ENCODE results near the gene SH3BP5. TPM values are rescaled to one million over a fixed set of nuclear protein-coding genes. Genes with fewer than 3 reads are reported as not detected.

Gene SH3BP5
- total RNA-seq, 1 donor from 2014 or later: 80.5 TPM

DNA sequence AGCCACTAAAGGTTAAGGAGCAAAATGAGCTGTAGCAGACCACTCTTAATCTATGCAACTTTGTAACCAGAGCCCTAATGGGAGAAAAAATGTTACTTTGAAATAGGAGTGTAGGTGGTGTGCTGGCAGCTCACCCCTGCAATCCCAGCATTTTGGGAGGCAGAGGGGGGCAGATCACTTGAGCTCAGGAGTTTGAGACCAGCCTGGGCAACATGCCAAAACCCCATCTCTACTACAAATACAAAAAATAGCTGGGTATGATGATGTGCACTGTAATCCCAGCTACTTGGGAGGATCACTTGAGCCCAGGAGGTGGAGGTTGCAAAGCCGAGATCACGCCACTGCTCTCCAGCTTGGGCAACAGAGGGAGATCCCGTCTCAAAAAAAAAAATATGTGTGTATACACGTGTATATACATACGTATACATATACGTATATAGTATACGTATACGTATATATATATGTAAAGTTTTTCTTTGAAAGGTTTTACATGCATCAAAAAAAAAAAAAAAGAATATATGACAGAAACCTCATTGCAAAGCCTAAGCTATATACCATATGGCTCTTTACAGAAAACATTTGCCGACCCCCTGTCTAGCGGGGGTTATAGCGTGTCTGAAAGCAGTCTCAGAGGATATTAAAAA is 110.7 kb downstream of the SH3BP5 start:
- Mint-ChIP-seq H3K9me3 (no peaks in the 10 kb centered on the region), H3K27ac (no peak overlapping the region), H3K4me1 (no peaks in the 10 kb centered on the region), H3K27me3 (ENCODE audit: low read depth) (no peaks in the 10 kb centered on the region), H3K36me3 (peaks cover 33% of the 10 kb centered on the region), H3K4me3 (no peak overlapping the region)
- DNase-seq (ENCODE audit: low spot score in 2 of 2, unreplicated experiment in 2 of 2): no peak
- TF ChIP-seq, protein P1, sequence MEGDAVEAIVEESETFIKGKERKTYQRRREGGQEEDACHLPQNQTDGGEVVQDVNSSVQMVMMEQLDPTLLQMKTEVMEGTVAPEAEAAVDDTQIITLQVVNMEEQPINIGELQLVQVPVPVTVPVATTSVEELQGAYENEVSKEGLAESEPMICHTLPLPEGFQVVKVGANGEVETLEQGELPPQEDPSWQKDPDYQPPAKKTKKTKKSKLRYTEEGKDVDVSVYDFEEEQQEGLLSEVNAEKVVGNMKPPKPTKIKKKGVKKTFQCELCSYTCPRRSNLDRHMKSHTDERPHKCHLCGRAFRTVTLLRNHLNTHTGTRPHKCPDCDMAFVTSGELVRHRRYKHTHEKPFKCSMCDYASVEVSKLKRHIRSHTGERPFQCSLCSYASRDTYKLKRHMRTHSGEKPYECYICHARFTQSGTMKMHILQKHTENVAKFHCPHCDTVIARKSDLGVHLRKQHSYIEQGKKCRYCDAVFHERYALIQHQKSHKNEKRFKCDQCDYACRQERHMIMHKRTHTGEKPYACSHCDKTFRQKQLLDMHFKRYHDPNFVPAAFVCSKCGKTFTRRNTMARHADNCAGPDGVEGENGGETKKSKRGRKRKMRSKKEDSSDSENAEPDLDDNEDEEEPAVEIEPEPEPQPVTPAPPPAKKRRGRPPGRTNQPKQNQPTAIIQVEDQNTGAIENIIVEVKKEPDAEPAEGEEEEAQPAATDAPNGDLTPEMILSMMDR (IDR thresholded peaks at IDR 0.05; ENCODE audit: unreplicated experiment): no peak

DNA sequence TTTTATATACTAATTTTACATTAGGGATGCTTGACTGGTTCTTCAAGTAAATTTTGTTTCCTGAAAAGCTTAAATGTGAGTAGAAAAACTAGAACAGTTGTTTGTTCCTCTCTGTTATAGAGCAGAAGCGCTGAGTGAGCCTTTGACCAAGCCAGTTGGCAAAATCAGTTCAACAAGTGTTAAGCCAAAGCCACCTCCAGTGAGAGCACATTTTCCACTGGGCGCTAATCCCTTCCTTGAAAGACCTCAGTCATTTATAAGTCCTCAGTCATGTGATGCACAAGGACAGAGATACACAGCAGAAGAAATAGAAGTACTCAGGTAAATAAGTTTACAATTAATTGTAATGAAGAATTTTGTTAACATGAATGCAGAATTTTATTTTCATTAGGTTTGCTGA is 111.7 kb downstream of the SH3BP5 start:
- Mint-ChIP-seq H3K36me3 (peaks cover 37% of the 10 kb centered on the region), H3K27ac (no peak overlapping the region)
- DNase-seq (ENCODE audit: low spot score in 2 of 2, unreplicated experiment in 2 of 2): no peak

DNA sequence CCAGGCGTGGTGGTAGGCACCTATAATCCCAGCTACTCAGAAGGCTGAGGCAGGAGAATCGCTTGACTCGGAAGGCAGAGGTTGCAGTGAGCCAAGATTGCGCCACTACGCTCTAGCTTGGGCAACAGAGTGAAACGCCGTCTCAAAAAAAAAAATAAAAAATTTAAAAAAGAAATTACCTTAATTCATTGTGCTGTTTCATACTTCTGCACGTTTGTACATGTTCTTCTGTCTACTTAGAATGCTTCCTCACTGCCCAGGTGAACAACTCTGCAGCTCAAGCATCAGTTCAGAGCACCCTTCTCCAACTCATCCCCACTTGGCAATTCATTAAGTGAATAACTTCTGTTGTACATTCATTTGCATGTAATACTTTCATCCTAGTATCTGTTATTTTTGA is 112.3 kb downstream of the SH3BP5 start:
- no peak overlapping the region for H3K27ac Mint-ChIP-seq

More for the DNA sequence above, 111.7 kb downstream of the SH3BP5 start:
- Mint-ChIP-seq H3K4me3 (no peak overlapping the region), H3K27me3 (ENCODE audit: low read depth) (no peaks in the 10 kb centered on the region), H3K4me1 (no peaks in the 10 kb centered on the region), H3K9me3 (no peaks in the 10 kb centered on the region)
- TF ChIP-seq, protein P1 (IDR thresholded peaks at IDR 0.05; ENCODE audit: unreplicated experiment): no peak

DNA sequence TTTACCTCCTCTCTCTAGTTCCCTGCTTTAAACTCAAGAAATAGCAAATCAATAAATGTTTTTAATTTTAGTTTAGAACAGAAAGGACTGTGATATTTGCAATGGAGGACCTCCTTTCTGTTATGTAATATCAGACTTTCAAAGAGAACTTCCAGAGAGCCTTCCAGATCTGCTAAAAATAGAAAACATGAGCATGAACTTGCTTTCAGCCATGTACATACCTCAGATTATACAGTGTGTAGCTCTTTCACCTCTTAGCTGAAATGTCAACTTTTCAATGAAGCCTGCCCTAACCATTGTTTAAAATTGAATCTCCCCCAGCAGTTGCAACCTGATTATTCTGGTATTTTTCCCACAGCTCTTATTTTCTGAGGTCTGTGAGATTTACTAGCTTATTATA is 113.7 kb downstream of the SH3BP5 start:
- TF ChIP-seq, protein P1 (IDR thresholded peaks at IDR 0.05; ENCODE audit: unreplicated experiment): no peak
- Mint-ChIP-seq H3K27me3 (ENCODE audit: low read depth) (no peaks in the 10 kb centered on the region), H3K36me3 (peaks cover 47% of the 10 kb centered on the region), H3K4me3 (no peak overlapping the region), H3K9me3 (no peaks in the 10 kb centered on the region), H3K4me1 (no peaks in the 10 kb centered on the region), H3K27ac (no peak overlapping the region)
- DNase-seq (ENCODE audit: low spot score in 2 of 2, unreplicated experiment in 2 of 2): no peak

More for the DNA sequence above, 112.3 kb downstream of the SH3BP5 start:
- Mint-ChIP-seq H3K27me3 (ENCODE audit: low read depth) (no peaks in the 10 kb centered on the region), H3K36me3 (peaks cover 43% of the 10 kb centered on the region), H3K4me1 (no peaks in the 10 kb centered on the region), H3K9me3 (no peaks in the 10 kb centered on the region), H3K4me3 (no peak overlapping the region)
- no peak for DNase-seq (ENCODE audit: low spot score in 2 of 2, unreplicated experiment in 2 of 2)
- TF ChIP-seq, protein P1 (IDR thresholded peaks at IDR 0.05; ENCODE audit: unreplicated experiment): no peak

DNA sequence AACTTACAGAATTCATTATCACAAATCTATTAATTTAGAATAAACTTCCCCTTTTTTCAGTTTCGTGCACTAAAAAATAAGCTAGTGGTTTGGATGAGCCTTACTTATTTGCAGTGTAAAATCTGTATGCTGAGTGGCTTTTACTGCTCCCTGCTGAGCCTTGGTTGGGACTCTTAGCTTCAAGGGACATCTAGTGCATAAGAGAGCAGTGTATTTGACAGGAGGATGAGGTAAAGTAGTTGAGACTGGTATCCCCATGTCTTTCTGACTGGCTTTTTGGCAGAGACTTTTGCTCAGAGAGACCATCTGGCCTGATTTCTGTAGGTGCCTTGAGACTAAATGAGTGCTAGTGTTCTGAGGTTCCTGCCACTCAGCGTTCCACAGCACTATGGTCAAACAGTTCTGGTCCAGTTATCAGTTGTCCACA is 114.5 kb downstream of the SH3BP5 start:
- no peak for DNase-seq (ENCODE audit: low spot score in 2 of 2, unreplicated experiment in 2 of 2)
- Mint-ChIP-seq H3K36me3 (peaks cover 51% of the 10 kb centered on the region), H3K27ac (no peak overlapping the region), H3K27me3 (ENCODE audit: low read depth) (no peaks in the 10 kb centered on the region), H3K4me3 (no peak overlapping the region), H3K9me3 (no peaks in the 10 kb centered on the region), H3K4me1 (no peaks in the 10 kb centered on the region)
- TF ChIP-seq, protein P1 (IDR thresholded peaks at IDR 0.05; ENCODE audit: unreplicated experiment): no peak

Data from mesothelial cell of epicardium (in vitro differentiated cells).